GM19035 (cell line): Measurements from ENCODE around the gene LPAR6.

Source experiments
- ATAC-seq: cut with Tn5 transposase; IDR thresholded peaks from one replicate; pipeline ENCODE4 v1.9.1; 2021; ENCODE audit not compliant: unreplicated experiment

LPAR6 gene

GRCh38 chr13:48415516-48415915 lies 2.6 kb upstream of the LPAR6 start:
- ATAC-seq, result no peak

GRCh38 chr13:48414501-48414900 lies 1.6 kb upstream of the LPAR6 start:
- no peak for ATAC-seq

- no peak for ATAC-seq
Observed at GRCh38 chr13:48411841-48412531, 927 bp downstream of the LPAR6 start.

GRCh38 chr13:48411147-48411794 lies 1.6 kb downstream of the LPAR6 start:
- ATAC-seq, result no peak

GRCh38 chr13:48410199-48410598 lies 2.7 kb downstream of the LPAR6 start:
- ATAC-seq, result no peak

- no peak for ATAC-seq
Observed at GRCh38 chr13:48405875-48406274, 7.0 kb downstream of the LPAR6 start.

GRCh38 chr13:48404952-48405351 lies 8.0 kb downstream of the LPAR6 start:
- ATAC-seq, result no peak

GRCh38 chr13:48403913-48404312 lies 9.0 kb downstream of the LPAR6 start:
- no peak for ATAC-seq

- no peak for ATAC-seq
Observed at GRCh38 chr13:48403151-48403631, 9.7 kb downstream of the LPAR6 start.

- ATAC-seq, result no peak
Observed at GRCh38 chr13:48402325-48402932, 10.5 kb downstream of the LPAR6 start.

GRCh38 chr13:48401480-48401879 lies 11.4 kb downstream of the LPAR6 start:
- no peak for ATAC-seq

GRCh38 chr13:48400850-48401291 lies 12.0 kb downstream of the LPAR6 start:
- ATAC-seq, result no peak

- no peak for ATAC-seq
Observed at GRCh38 chr13:48400090-48400694, 12.7 kb downstream of the LPAR6 start.

GRCh38 chr13:48398450-48399095 lies 14.3 kb downstream of the LPAR6 start:
- no peak for ATAC-seq

GRCh38 chr13:48397744-48398143 lies 15.2 kb downstream of the LPAR6 start:
- no peak for ATAC-seq

GRCh38 chr13:48393698-48394085 lies 19.2 kb downstream of the LPAR6 start:
- ATAC-seq, result no peak

- no peak for ATAC-seq
Observed at GRCh38 chr13:48393030-48393697, 19.7 kb downstream of the LPAR6 start.

- no peak for ATAC-seq
Observed at GRCh38 chr13:48391257-48391656, 21.7 kb downstream of the LPAR6 start.

GRCh38 chr13:48386816-48387215 lies 26.1 kb downstream of the LPAR6 start:
- no peak for ATAC-seq

GRCh38 chr13:48383384-48383783 lies 29.5 kb downstream of the LPAR6 start:
- no peak for ATAC-seq

- no peak for ATAC-seq
Observed at GRCh38 chr13:48380581-48380980, 32.3 kb downstream of the LPAR6 start.
